RKO (cell line): ENCODE measurements around the gene DIPK1A.

Experiments used
- DNase-seq: peaks from one replicate; pipeline ENCODE4 v3.0.0-alpha.2; 2016; ENCODE audit warnings: low spot score

Gene DIPK1A

DNA sequence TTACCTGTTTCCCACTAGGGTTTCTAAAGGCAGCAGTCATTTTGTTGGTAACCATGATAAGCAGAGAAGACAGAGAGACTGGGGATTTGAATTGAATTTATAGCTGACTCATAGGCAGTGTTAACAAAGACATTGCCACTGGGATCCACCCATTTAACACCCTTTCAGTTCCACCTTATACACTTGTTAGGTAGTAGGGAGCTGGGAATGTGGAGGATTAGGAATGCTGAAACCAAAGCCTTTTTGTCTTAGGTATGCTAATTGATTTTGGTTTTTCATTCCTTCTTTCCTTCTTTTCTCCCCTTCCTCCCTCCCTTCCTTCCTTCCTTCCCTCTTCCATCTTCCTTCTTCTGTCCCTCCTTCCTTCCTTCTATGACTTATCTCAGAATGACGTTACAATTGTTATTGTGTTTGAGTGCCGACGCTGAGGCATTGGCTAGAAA is 168.9 kb downstream of the DIPK1A start:
- DNase-seq, result no peak
